HEK293 (cell line): Measurements from ENCODE around the gene SMIM29.
"Not testable (repeated sequence)": the region's sequence is repeated elsewhere in the genome, so short reads cannot be mapped to it uniquely, and the experiment has no call there.

ENCODE experiments used
- CTCF ChIA-PET: fragments of 350-600 bp; formaldehyde crosslinking; extraction: SDS; loops from one replicate; lab custom pipeline; 2021; ENCODE audit warnings: antibody characterized with exemption; lab: Yijun Ruan, JAX
- POLR2A ChIA-PET: fragments of 300-600 bp; formaldehyde crosslinking; extraction: SDS; loops from one replicate; lab custom pipeline; 2020; ENCODE audit warnings: antibody characterized with exemption, inconsistent platforms; lab: Yijun Ruan, JAX
- H3K27ac ChIP-seq: fragments of 200-500 bp; sonication (Bioruptor generic); 2 replicates; pipeline ENCODE4 v1.5.1; 2014; ENCODE audit warnings: low read depth, low read length, control low read depth, inconsistent platforms; ENCODE audit errors: extremely low read depth
- H3K36me3 ChIP-seq, 2 experiments: fragments of 200-500 bp in 1 of 2; sonication (Bioruptor generic) in 1 of 2; 1 replicate in 1 of 2; 2 replicates in 1 of 2; pipeline ENCODE4 v1.5.1; 2014 to 2017; ENCODE audit warnings: inconsistent platforms in 2 of 2, low read length in 2 of 2; ENCODE audit not compliant: control insufficient read depth in 2 of 2, insufficient read depth in 1 of 2
- H3K4me1 ChIP-seq: fragments of 200-500 bp; sonication (Bioruptor generic); 2 replicates; pipeline ENCODE4 v1.5.1; 2014; ENCODE audit warnings: mild to moderate bottlenecking, low read length, inconsistent platforms; ENCODE audit not compliant: control insufficient read depth, insufficient read depth
- H3K4me3 ChIP-seq: 2 replicates; pipeline ENCODE4 v1.5.1; 2011; ENCODE audit warnings: low read depth, mild to moderate bottlenecking, control low read depth, low read length, moderate library complexity
- H3K9me3 ChIP-seq: fragments of 200-500 bp; sonication (Bioruptor generic); 2 replicates; pipeline ENCODE4 v1.5.1; 2014; ENCODE audit warnings: low read depth, low read length, inconsistent platforms; ENCODE audit not compliant: control insufficient read depth, insufficient read depth
- AEBP2 ChIP-seq: fragments of 450-650 bp; formaldehyde crosslinking; IDR thresholded peaks from 2 replicates; pipeline ENCODE4 v1.5.1; 2016; ENCODE audit warnings: missing biosample characterization, missing genetic modification characterization, borderline replicate concordance
- BCL11B ChIP-seq: fragments of 450-650 bp; formaldehyde crosslinking; IDR thresholded peaks from 2 replicates; pipeline ENCODE4 v1.5.1; 2016; ENCODE audit warnings: low read depth, missing biosample characterization, missing genetic modification characterization
- HOXA7 ChIP-seq: sonication (generic); formaldehyde crosslinking; IDR thresholded peaks from 2 replicates; pipeline ENCODE4 v1.8.1; 2022; ENCODE audit warnings: missing genetic modification reagents, borderline replicate concordance
- MYNN ChIP-seq: fragments of 450-650 bp; formaldehyde crosslinking; IDR thresholded peaks from 2 replicates; pipeline ENCODE4 v1.5.1; 2016; ENCODE audit warnings: missing biosample characterization, missing genetic modification characterization, borderline replicate concordance
- SCRT2 ChIP-seq: fragments of 450-650 bp; formaldehyde crosslinking; IDR thresholded peaks from 2 replicates; pipeline ENCODE4 v1.5.1; 2016; ENCODE audit warnings: missing biosample characterization, missing genetic modification characterization
- SETDB1 ChIP-seq: IDR thresholded peaks from one replicate; pipeline ENCODE4 v1.6.1; 2017; ENCODE audit warnings: mild to moderate bottlenecking, low read length, moderate library complexity, mixed read lengths; ENCODE audit not compliant: insufficient read length
- SP2 ChIP-seq: fragments of 450-650 bp; formaldehyde crosslinking; IDR thresholded peaks from 2 replicates; pipeline ENCODE4 v1.5.1; 2016; ENCODE audit warnings: missing biosample characterization, missing genetic modification characterization
- ZNF19 ChIP-seq: fragments of 450-650 bp; formaldehyde crosslinking; IDR thresholded peaks from 2 replicates; pipeline ENCODE4; 2016; ENCODE audit warnings: missing biosample characterization, missing genetic modification characterization, low read depth
- ZNF26 ChIP-seq: fragments of 450-650 bp; formaldehyde crosslinking; IDR thresholded peaks from 2 replicates; pipeline ENCODE4 v1.5.1; 2016; ENCODE audit warnings: missing biosample characterization, missing genetic modification characterization
- ZNF311 ChIP-seq: fragments of 450-650 bp; formaldehyde crosslinking; IDR thresholded peaks from 2 replicates; pipeline ENCODE4 v1.5.1; 2017; ENCODE audit warnings: missing biosample characterization, missing genetic modification characterization, borderline replicate concordance
- ZNF518A ChIP-seq: fragments of 450-650 bp; formaldehyde crosslinking; conservative IDR thresholded peaks from 2 replicates; pipeline ENCODE4 v1.5.1; 2016; ENCODE audit warnings: low read depth, missing biosample characterization, missing genetic modification characterization
- ZNF639 ChIP-seq: fragments of 450-650 bp; formaldehyde crosslinking; IDR thresholded peaks from 2 replicates; pipeline ENCODE4 v1.5.1; 2016; ENCODE audit warnings: missing biosample characterization, missing genetic modification characterization
- ZNF654 ChIP-seq: fragments of 450-650 bp; formaldehyde crosslinking; IDR thresholded peaks from 2 replicates; pipeline ENCODE4 v1.5.1; 2016; ENCODE audit warnings: low read depth, missing biosample characterization, missing genetic modification characterization
- ZNF768 ChIP-seq: fragments of 450-650 bp; formaldehyde crosslinking; IDR thresholded peaks from 2 replicates; pipeline ENCODE4 v1.5.1; 2018; ENCODE audit warnings: missing biosample characterization, mild to moderate bottlenecking, missing genetic modification characterization
- ZNF791 ChIP-seq: fragments of 450-650 bp; formaldehyde crosslinking; IDR thresholded peaks from 2 replicates; pipeline ENCODE4 v1.5.1; 2016; ENCODE audit warnings: missing biosample characterization, missing genetic modification characterization
- ZSCAN16 ChIP-seq: fragments of 450-650 bp; formaldehyde crosslinking; IDR thresholded peaks from 2 replicates; pipeline ENCODE4 v1.5.1; 2016; ENCODE audit warnings: missing biosample characterization, missing genetic modification characterization

Gene SMIM29

GRCh38 chr6:34246563-34247391 is 2.0 kb downstream of the SMIM29 start (continued):
- no peak for TF ChIP-seq ZNF19 (tag by site-specific recombination)
- TF ChIP-seq ZNF654 (tag by site-specific recombination), result peak; percentile 34
- TF ChIP-seq, all 188 proteins: peak for 31

GRCh38 chr6:34246249-34246562 is 2.6 kb downstream of the SMIM29 start:
- Histone ChIP-seq H3K36me3 (peaks cover 0 to 40% of the 10 kb centered on the region in 2 experiments; a peak in 1 of 3 replicates), H3K27ac (no peak overlapping the region), H3K4me3 (no peak overlapping the region), H3K4me1 (peaks cover 3% of the 10 kb centered on the region; the same call in 1 of the 2 replicates), H3K9me3 (no peaks in the 10 kb centered on the region)
- TF ChIP-seq ZNF639 (tag by site-specific recombination), result no peak
- TF ChIP-seq MYNN (tag by site-specific recombination), result no peak
- no peak for TF ChIP-seq SCRT2 (tag by site-specific recombination)
- TF ChIP-seq ZNF311, result no peak
- no peak for TF ChIP-seq HOXA7 (CRISPR knock-in tag)
- TF ChIP-seq ZNF768 (tag by site-specific recombination), result no peak
- TF ChIP-seq ZNF791 (tag by site-specific recombination), result no peak
- TF ChIP-seq BCL11B (tag by site-specific recombination), result no peak
- TF ChIP-seq ZNF26, result no peak
- no peak for TF ChIP-seq AEBP2 (tag by site-specific recombination)
- TF ChIP-seq ZNF518A (tag by site-specific recombination), result no peak
- no peak for TF ChIP-seq SETDB1
- no peak for TF ChIP-seq SP2 (tag by site-specific recombination)
- no peak for TF ChIP-seq ZSCAN16 (tag by site-specific recombination)
- POLR2A ChIA-PET, result interaction anchor here (4.5 kb wide), 1 partner anchor 169 kb away, joined by 54 read pairs; no protein-coding TSS in a partner anchor
- CTCF ChIA-PET, result interaction anchor here (0.5 to 1.5 kb wide), 6 partner anchors 15 to 390 kb away, joined by 3 to 7 read pairs (median 4); no protein-coding TSS in a partner anchor

- POLR2A ChIA-PET, result interaction anchor here (4.5 kb wide), 1 partner anchor 169 kb away, joined by 54 read pairs; no protein-coding TSS in a partner anchor
- CTCF ChIA-PET, result interaction anchor here (0.5 to 1.5 kb wide), 6 partner anchors 15 to 213 kb away, joined by 3 to 7 read pairs (median 4); no protein-coding TSS in a partner anchor
- not testable (repeated sequence) for H3K27ac ChIP-seq, H3K4me1 ChIP-seq, H3K9me3 ChIP-seq, H3K4me3 ChIP-seq
- H3K36me3 ChIP-seq, result peaks cover 0 to 44% of the 10 kb centered on the region in 2 experiments; a peak in 1 of 3 replicates
Measured at GRCh38 chr6:34245761-34246140, 3.1 kb downstream of the SMIM29 start.
